Uterus (tissue), 2 donors: Measurements from ENCODE around the gene PTPRD.

Experiments
- POLR2A ChIP-seq, 2 donors: fragments of 450-650 bp; IDR thresholded peaks; one replicate each; pipeline ENCODE4 v1.6.1; 2016; ENCODE audit warnings: antibody characterized with exemption in 2 of 2, mild to moderate bottlenecking in 1 of 2, moderate library complexity in 1 of 2
- TF ChIP-seq, protein P1 (sequence below), 4 experiments: fragments of 200-600 bp in 2 of 4; fragments of 450-650 bp in 2 of 4; sonication (generic) in 2 of 4; IDR thresholded peaks; one replicate each; pipeline ENCODE4 v1.5.1; 2016 to 2019; ENCODE audit warnings: antibody characterized with exemption in 4 of 4, mild to moderate bottlenecking in 2 of 4, moderate library complexity in 1 of 4

GRCh38 chr9:8880060-8880459 is 1732.7 kb downstream of the PTPRD start:
- TF ChIP-seq POLR2A (IDR thresholded peaks at IDR 0.05), result no peak
- TF ChIP-seq, protein P1, sequence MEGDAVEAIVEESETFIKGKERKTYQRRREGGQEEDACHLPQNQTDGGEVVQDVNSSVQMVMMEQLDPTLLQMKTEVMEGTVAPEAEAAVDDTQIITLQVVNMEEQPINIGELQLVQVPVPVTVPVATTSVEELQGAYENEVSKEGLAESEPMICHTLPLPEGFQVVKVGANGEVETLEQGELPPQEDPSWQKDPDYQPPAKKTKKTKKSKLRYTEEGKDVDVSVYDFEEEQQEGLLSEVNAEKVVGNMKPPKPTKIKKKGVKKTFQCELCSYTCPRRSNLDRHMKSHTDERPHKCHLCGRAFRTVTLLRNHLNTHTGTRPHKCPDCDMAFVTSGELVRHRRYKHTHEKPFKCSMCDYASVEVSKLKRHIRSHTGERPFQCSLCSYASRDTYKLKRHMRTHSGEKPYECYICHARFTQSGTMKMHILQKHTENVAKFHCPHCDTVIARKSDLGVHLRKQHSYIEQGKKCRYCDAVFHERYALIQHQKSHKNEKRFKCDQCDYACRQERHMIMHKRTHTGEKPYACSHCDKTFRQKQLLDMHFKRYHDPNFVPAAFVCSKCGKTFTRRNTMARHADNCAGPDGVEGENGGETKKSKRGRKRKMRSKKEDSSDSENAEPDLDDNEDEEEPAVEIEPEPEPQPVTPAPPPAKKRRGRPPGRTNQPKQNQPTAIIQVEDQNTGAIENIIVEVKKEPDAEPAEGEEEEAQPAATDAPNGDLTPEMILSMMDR (IDR thresholded peaks at IDR 0.05), result no peak
